ENCODE results near the gene PDE2A. TPM values are rescaled to one million over a fixed set of nuclear protein-coding genes. Genes with fewer than 3 reads are reported as not detected.

Gene PDE2A
- total RNA-seq, 4 donors from 2014 or later = 40.2 to 69.6 (median 50.4) TPM

GRCh38 chr11:72579816-72580641 is 94.2 kb downstream of the PDE2A start:
- Histone ChIP-seq H3K27me3 (no peaks in the 10 kb centered on the region), H3K4me3 (replicated peaks in 1 of 3) (no peak overlapping the region), H3K9me3 (no peaks in the 10 kb centered on the region), H3K36me3 (no peaks in the 10 kb centered on the region), H3K27ac (no peak overlapping the region), H3K4me1 (peaks cover 0 to 8% of the 10 kb centered on the region in 2 donors)
- TF ChIP-seq CTCF (IDR thresholded peaks at IDR 0.05) (no peak), POLR2A (IDR thresholded peaks at IDR 0.05) (no peak)
- WGBS, 2 donors = 72 to 76% methylated on average over 10 of the region's 10 CpGs
- intact Hi-C loops (cut with DNase I) = no loop called here
- DNase-seq = no peak

- WGBS, 2 donors = 84 to 86% methylated on average over 12 to 13 of the region's 13 CpGs
- no peaks in the 10 kb centered on the region for H3K27me3 ChIP-seq
- intact Hi-C loops (cut with DNase I) = no loop called here
- H3K9me3 ChIP-seq = no peaks in the 10 kb centered on the region
- H3K36me3 ChIP-seq = no peaks in the 10 kb centered on the region
- no peak for DNase-seq
- H3K4me1 ChIP-seq = peaks cover 0 to 2% of the 10 kb centered on the region in 2 donors
- H3K4me3 ChIP-seq (replicated peaks in 1 of 3) = no peak overlapping the region
- no peak for TF ChIP-seq POLR2A (IDR thresholded peaks at IDR 0.05)
- TF ChIP-seq CTCF (IDR thresholded peaks at IDR 0.05) = no peak
- H3K27ac ChIP-seq = no peak overlapping the region
Observed at GRCh38 chr11:72578991-72579815, 95.0 kb downstream of the PDE2A start.

- WGBS, 2 donors = 88 to 92% methylated on average over 2 to 5 of the region's 5 CpGs
- Histone ChIP-seq H3K27me3 (no peaks in the 10 kb centered on the region), H3K9me3 (no peaks in the 10 kb centered on the region), H3K27ac (no peak overlapping the region), H3K4me1 (no peaks in the 10 kb centered on the region), H3K4me3 (replicated peaks in 1 of 3) (no peak overlapping the region), H3K36me3 (no peaks in the 10 kb centered on the region)
- no peak for DNase-seq
- TF ChIP-seq CTCF (IDR thresholded peaks at IDR 0.05) (no peak), POLR2A (IDR thresholded peaks at IDR 0.05) (no peak)
- intact Hi-C loops (cut with DNase I) = no loop called here
Observed at GRCh38 chr11:72578566-72578965, 95.7 kb downstream of the PDE2A start.

GRCh38 chr11:72578051-72578450 is 96.2 kb downstream of the PDE2A start:
- Histone ChIP-seq H3K27ac (no peak overlapping the region), H3K4me3 (replicated peaks in 1 of 3) (no peak overlapping the region), H3K9me3 (no peaks in the 10 kb centered on the region), H3K27me3 (no peaks in the 10 kb centered on the region), H3K36me3 (no peaks in the 10 kb centered on the region), H3K4me1 (no peaks in the 10 kb centered on the region)
- intact Hi-C loops (cut with DNase I) = no loop called here
- TF ChIP-seq CTCF (IDR thresholded peaks at IDR 0.05) (no peak), POLR2A (IDR thresholded peaks at IDR 0.05) (no peak)
- WGBS, 2 donors = 100% methylated on average over 4 to 5 of the region's 6 CpGs
- no peak for DNase-seq

GRCh38 chr11:72577271-72577721 is 96.9 kb downstream of the PDE2A start:
- intact Hi-C loops (cut with DNase I) = no loop called here
- Histone ChIP-seq H3K4me1 (no peaks in the 10 kb centered on the region), H3K36me3 (no peaks in the 10 kb centered on the region), H3K27ac (no peak overlapping the region), H3K9me3 (no peaks in the 10 kb centered on the region), H3K4me3 (replicated peaks in 1 of 3) (no peak overlapping the region), H3K27me3 (no peaks in the 10 kb centered on the region)
- WGBS, 2 donors = 78 to 82% methylated on average over 7 to 13 of the region's 14 CpGs
- TF ChIP-seq CTCF (IDR thresholded peaks at IDR 0.05) = no peak
- no peak for TF ChIP-seq POLR2A (IDR thresholded peaks at IDR 0.05)
- DNase-seq = no peak
